Ovary (tissue), 3 donors: Measurements from ENCODE around the gene ENOX1.

Experiments used
- CTCF ChIP-seq, 3 donors: fragments of 450-650 bp in 2 of 3; fragments of 200-600 bp in 1 of 3; IDR thresholded peaks; one replicate each; pipeline versions ENCODE4 v1.5.1 to v1.8.0; 2016 to 2022; ENCODE audit warnings: antibody characterized with exemption in 3 of 3, mild to moderate bottlenecking in 1 of 3
- EP300 ChIP-seq: sonication (generic); formaldehyde crosslinking; IDR thresholded peaks from one replicate; pipeline ENCODE4 v1.6.1; 2017; ENCODE audit warnings: antibody characterized with exemption
- POLR2A ChIP-seq: fragments of 450-650 bp; IDR thresholded peaks from one replicate; pipeline ENCODE4 v1.6.1; 2017; ENCODE audit warnings: antibody characterized with exemption, mild to moderate bottlenecking, moderate library complexity
- donor health status: DM: no; HTN: no; CAD: no.

GRCh38 chr13:43475140-43475539 lies 311.6 kb downstream of the ENOX1 start:
- TF ChIP-seq CTCF (IDR thresholded peaks at IDR 0.05) (no peak), POLR2A (no peak), EP300 (no peak)
